GM12892 (cell line): ENCODE data around the gene RAB2B.

ENCODE experiments used
- DNase-seq: peaks from one replicate; pipeline ENCODE4 v3.0.0; 2011; ENCODE audit not compliant: insufficient read length
- FAIRE-seq: peaks from 2 replicates; lab custom pipeline; 2011; peaks lifted over from hg19 to GRCh38; lab: Jason Lieb, UNC
- POLR2A ChIP-seq: IDR thresholded peaks from 2 replicates; pipeline ENCODE4 v1.6.1; 2011; ENCODE audit warnings: low read depth, low read length, control low read depth
- POLR2AphosphoS5 ChIP-seq: IDR thresholded peaks from 2 replicates; pipeline ENCODE4 v1.6.1; 2011; ENCODE audit warnings: low read depth, low read length, control low read depth
- TAF1 ChIP-seq: IDR thresholded peaks from 2 replicates; pipeline ENCODE4 v1.6.1; 2011; ENCODE audit warnings: low read depth, mild to moderate bottlenecking, control low read depth, low read length, borderline replicate concordance

RAB2B gene

GRCh38 chr14:21506557-21506956 is 29.8 kb upstream of the RAB2B start:
- no peak for DNase-seq
- no peak for TF ChIP-seq TAF1
- no peak for TF ChIP-seq POLR2A
- no peak for TF ChIP-seq POLR2AphosphoS5
- FAIRE-seq: no peak

- DNase-seq (no peak), FAIRE-seq (no peak)
- TF ChIP-seq TAF1 (no peak), POLR2AphosphoS5 (no peak), POLR2A (no peak)
These were observed 28.3 kb upstream of the RAB2B start for GRCh38 chr14:21505012-21505553.

- TF ChIP-seq POLR2A (0 out of 2 replicates have a peak, but pooled peaks have one; percentile 20), POLR2AphosphoS5 (no peak)
- FAIRE-seq: no peak
- no peak for DNase-seq
These were observed 26.6 kb upstream of the RAB2B start for GRCh38 chr14:21503376-21503775.

GRCh38 chr14:21501568-21501967 is 24.8 kb upstream of the RAB2B start:
- FAIRE-seq: no peak
- DNase-seq: no peak
- TF ChIP-seq TAF1 (no peak), POLR2AphosphoS5 (no peak), POLR2A (no peak)

GRCh38 chr14:21498540-21499526 is 22.1 kb upstream of the RAB2B start:
- TF ChIP-seq POLR2A (no peak), TAF1 (no peak), POLR2AphosphoS5 (no peak)
- DNase-seq (no peak), FAIRE-seq (peak; percentile 67)

- no peak for TF ChIP-seq POLR2A
- TF ChIP-seq POLR2AphosphoS5: no peak
- TF ChIP-seq TAF1: no peak
- FAIRE-seq (no peak), DNase-seq (no peak)
These were observed 19.7 kb upstream of the RAB2B start for GRCh38 chr14:21496453-21496852.

- FAIRE-seq (no peak), DNase-seq (no peak)
- TF ChIP-seq TAF1: no peak
- TF ChIP-seq POLR2A: no peak
- no peak for TF ChIP-seq POLR2AphosphoS5
These were observed 18.4 kb upstream of the RAB2B start for GRCh38 chr14:21494902-21495762.

GRCh38 chr14:21486640-21487087 is 9.9 kb upstream of the RAB2B start:
- DNase-seq (no peak), FAIRE-seq (no peak)
- TF ChIP-seq POLR2AphosphoS5 (no peak), POLR2A (no peak), TAF1 (no peak)

GRCh38 chr14:21476523-21476924 is 235 bp downstream of the RAB2B start:
- FAIRE-seq: no peak
- DNase-seq: peak; percentile 37
- TF ChIP-seq TAF1: no peak
- no peak; the same call in 1 of the 2 replicates for TF ChIP-seq POLR2A
- TF ChIP-seq POLR2AphosphoS5: no peak

- FAIRE-seq (peak; percentile 87), DNase-seq (no peak)
- TF ChIP-seq POLR2AphosphoS5: no peak
- no peak for TF ChIP-seq TAF1
- no peak for TF ChIP-seq POLR2A
These were observed 814 bp downstream of the RAB2B start for GRCh38 chr14:21475767-21476522.
